Thoracic aorta (tissue), 2 donors: ENCODE results near the gene TNN. TPM values are rescaled to one million over a fixed set of nuclear protein-coding genes. Genes with fewer than 3 reads are reported as not detected.

Experiments
- ATAC-seq: fragments of 150-250 bp; one replicate; pipeline ENCODE4 v1.8.0; 2017; ENCODE audit warnings: low read depth; ENCODE audit not compliant: insufficient number of reproducible peaks, low FRiP score
- DNase-seq: peaks from one replicate; pipeline ENCODE4 v3.0.0-alpha.2; 2020; ENCODE audit warnings: low spot score
- H3K27ac ChIP-seq, 2 donors: fragments of 200-600 bp; sonication (generic); 1 replicate in 1 of 2; 2 replicates in 1 of 2; pipeline ENCODE4 v1.5.1; 2016; ENCODE audit warnings: mild to moderate bottlenecking in 2 of 2, moderate library complexity in 2 of 2
- H3K27me3 ChIP-seq: fragments of 200-600 bp; sonication (generic); replicated peaks from 2 replicates; pipeline ENCODE4 v1.6.0; 2016; ENCODE audit warnings: mild to moderate bottlenecking; ENCODE audit not compliant: insufficient read depth
- H3K36me3 ChIP-seq: fragments of 200-600 bp; sonication (generic); one replicate; pipeline ENCODE4 v1.5.1; 2016
- H3K4me1 ChIP-seq, 2 donors: fragments of 200-600 bp; sonication (generic); 1 replicate in 1 of 2; 2 replicates in 1 of 2; pipeline versions ENCODE4 v1.5.1 to v1.6.0; 2016; ENCODE audit warnings: low read depth in 2 of 2, mild to moderate bottlenecking in 1 of 2; ENCODE audit not compliant: control insufficient read depth in 1 of 2
- H3K4me3 ChIP-seq: fragments of 200-600 bp; sonication (generic); 2 replicates; pipeline ENCODE4 v1.5.1; 2016; ENCODE audit warnings: mild to moderate bottlenecking
- H3K9me3 ChIP-seq: fragments of 200-600 bp; sonication (generic); 2 replicates; pipeline ENCODE4 v1.5.1; 2016
- CTCF ChIP-seq: fragments of 200-600 bp; sonication (generic); IDR thresholded peaks from one replicate; pipeline ENCODE4 v1.5.1; 2019; ENCODE audit warnings: antibody characterized with exemption
- total RNA-seq, 2 donors: library from RNA; depleted of rRNA; stranded (reverse); fragments of >200 nt; gene quantifications; one replicate each; pipeline versions ENCODE4 v1.1.0 to v1.2.3, GENCODE V29; 2016

Gene TNN
- total RNA-seq, 2 donors from 2014 or later, result not detected

- no peaks in the 10 kb centered on the region for H3K27me3 ChIP-seq
- no peak overlapping the region for H3K4me3 ChIP-seq
- H3K4me1 ChIP-seq, result peaks cover 5 to 24% of the 10 kb centered on the region in 2 donors
- no peaks in the 10 kb centered on the region for H3K9me3 ChIP-seq
- no peak for DNase-seq
- no peak overlapping the region for H3K27ac ChIP-seq
- no peak for TF ChIP-seq CTCF
- H3K36me3 ChIP-seq, result no peaks in the 10 kb centered on the region
- no peak for ATAC-seq
Measured at GRCh38 chr1:175129182-175129581, 61.5 kb downstream of the TNN start.

- Histone ChIP-seq H3K4me1 (peaks cover 5 to 23% of the 10 kb centered on the region in 2 donors), H3K27ac (no peak overlapping the region), H3K36me3 (no peaks in the 10 kb centered on the region), H3K9me3 (no peaks in the 10 kb centered on the region), H3K27me3 (no peaks in the 10 kb centered on the region), H3K4me3 (no peak overlapping the region)
- ATAC-seq, result no peak
- DNase-seq, result no peak
- TF ChIP-seq CTCF, result no peak
Measured at GRCh38 chr1:175129644-175129996, 62.0 kb downstream of the TNN start.

GRCh38 chr1:175129997-175130648, 62.5 kb downstream of the TNN start:
- H3K27ac ChIP-seq, result no peak overlapping the region
- no peak for TF ChIP-seq CTCF
- no peak overlapping the region for H3K4me3 ChIP-seq
- ATAC-seq (no peak), DNase-seq (no peak)
- no peaks in the 10 kb centered on the region for H3K27me3 ChIP-seq
- H3K9me3 ChIP-seq, result no peaks in the 10 kb centered on the region
- no peaks in the 10 kb centered on the region for H3K36me3 ChIP-seq
- H3K4me1 ChIP-seq, result peaks cover under 1 to 18% of the 10 kb centered on the region in 2 donors

- Histone ChIP-seq H3K4me3 (no peak overlapping the region), H3K4me1 (peaks cover 0 to 17% of the 10 kb centered on the region in 2 donors), H3K27me3 (no peaks in the 10 kb centered on the region), H3K27ac (no peak overlapping the region), H3K36me3 (no peaks in the 10 kb centered on the region), H3K9me3 (no peaks in the 10 kb centered on the region)
- no peak for DNase-seq
- ATAC-seq, result no peak
- no peak for TF ChIP-seq CTCF
Measured at GRCh38 chr1:175130649-175131045, 63.0 kb downstream of the TNN start.

GRCh38 chr1:175131095-175131494, 63.5 kb downstream of the TNN start:
- H3K9me3 ChIP-seq, result no peaks in the 10 kb centered on the region
- no peaks in the 10 kb centered on the region for H3K36me3 ChIP-seq
- H3K4me3 ChIP-seq, result no peak overlapping the region
- H3K27ac ChIP-seq, result no peak overlapping the region
- no peak for TF ChIP-seq CTCF
- H3K27me3 ChIP-seq, result no peaks in the 10 kb centered on the region
- DNase-seq (no peak), ATAC-seq (no peak)
- H3K4me1 ChIP-seq, result peaks cover 0 to 17% of the 10 kb centered on the region in 2 donors
